Endodermal cell (in vitro differentiated cells): ENCODE results near the gene SLC25A19. TPM values are rescaled to one million over a fixed set of nuclear protein-coding genes. Genes with fewer than 3 reads are reported as not detected.

ENCODE experiments used
- DNase-seq: peaks from one replicate; pipeline ENCODE4 v3.0.0-alpha.2; 2017
- H3K27ac ChIP-seq: 2 replicates; pipeline ENCODE4 v1.5.1; 2013; ENCODE audit warnings: mild to moderate bottlenecking, low read depth, low read length, moderate library complexity
- H3K27me3 ChIP-seq: 2 replicates; pipeline ENCODE4 v1.6.1; 2013; ENCODE audit warnings: mild to moderate bottlenecking, low read length, moderate library complexity; ENCODE audit not compliant: insufficient read depth, control insufficient read depth, poor library complexity, severe bottlenecking
- H3K36me3 ChIP-seq: 2 replicates; pipeline ENCODE4 v1.7.0; 2013; ENCODE audit warnings: mild to moderate bottlenecking, low read length, moderate library complexity; ENCODE audit not compliant: control insufficient read depth, insufficient read depth
- H3K4me1 ChIP-seq: one replicate; pipeline ENCODE4 v1.7.0; 2013; ENCODE audit warnings: low read length; ENCODE audit not compliant: control insufficient read depth, insufficient read depth
- H3K4me3 ChIP-seq: 2 replicates; pipeline ENCODE4 v1.5.1; 2013; ENCODE audit warnings: mild to moderate bottlenecking, low read length, moderate library complexity
- H3K9ac ChIP-seq: 2 replicates; pipeline ENCODE4 v1.6.1; 2013; ENCODE audit warnings: mild to moderate bottlenecking, low read length, moderate library complexity; ENCODE audit not compliant: poor library complexity, severe bottlenecking; ENCODE audit errors: extremely low read depth
- H3K9me3 ChIP-seq: 2 replicates; pipeline ENCODE4 v1.6.1; 2013; ENCODE audit warnings: mild to moderate bottlenecking, low read length, moderate library complexity; ENCODE audit not compliant: control insufficient read depth
- H3K27ac Mint-ChIP-seq: 2 replicates; pipeline ENCODE4 v1.8.0; 2020; ENCODE audit warnings: mixed read lengths
- H3K27me3 Mint-ChIP-seq: 2 replicates; pipeline ENCODE4 v1.8.0; 2021; ENCODE audit warnings: mild to moderate bottlenecking, mixed read lengths; ENCODE audit not compliant: insufficient read depth
- H3K36me3 Mint-ChIP-seq: 2 replicates; pipeline ENCODE4 v1.8.0; 2020; ENCODE audit warnings: low read depth, mixed read lengths
- H3K4me1 Mint-ChIP-seq: 2 replicates; pipeline ENCODE4 v1.8.0; 2020; ENCODE audit warnings: mixed read lengths
- H3K4me3 Mint-ChIP-seq: 2 replicates; pipeline ENCODE4 v1.8.0; 2020; ENCODE audit warnings: mild to moderate bottlenecking, moderate library complexity, mixed read lengths
- H3K9me3 Mint-ChIP-seq: 2 replicates; pipeline ENCODE4 v1.8.0; 2020; ENCODE audit warnings: mild to moderate bottlenecking, mixed read lengths
- WGBS, 2 experiments: methylation state at CpG; one replicate each; pipeline versions ENCODE4 v1.1.5 to v1.1.7; 2013; ENCODE audit warnings: missing lambda C conversion rate in 2 of 2, mixed read lengths in 1 of 2; ENCODE audit not compliant: insufficient coverage in 1 of 2, insufficient read length in 1 of 2; 5-methylcytosine and 5-hydroxymethylcytosine counted together
- total RNA-seq, 2 donors: library from RNA; stranded (reverse); fragmentation: NEBNext Ultra II Directional in 1 of 2; extraction: Animal tissue kit (Norgen Biotek cat#: 25700) in 1 of 2; gene quantifications; 2 replicates in 1 of 2; 3 replicates in 1 of 2; pipeline ENCODE4 v1.2.1, GENCODE V29; 2021
- TF ChIP-seq, protein P1 (sequence below): fragments of 200-600 bp; sonication (generic); conservative IDR thresholded peaks from 2 replicates; pipeline ENCODE4 v1.5.0; 2021; ENCODE audit warnings: antibody characterized with exemption, mild to moderate bottlenecking

Gene SLC25A19
- total RNA-seq, 2 donors from 2014 or later = 10.6 to 10.7 TPM

DNA sequence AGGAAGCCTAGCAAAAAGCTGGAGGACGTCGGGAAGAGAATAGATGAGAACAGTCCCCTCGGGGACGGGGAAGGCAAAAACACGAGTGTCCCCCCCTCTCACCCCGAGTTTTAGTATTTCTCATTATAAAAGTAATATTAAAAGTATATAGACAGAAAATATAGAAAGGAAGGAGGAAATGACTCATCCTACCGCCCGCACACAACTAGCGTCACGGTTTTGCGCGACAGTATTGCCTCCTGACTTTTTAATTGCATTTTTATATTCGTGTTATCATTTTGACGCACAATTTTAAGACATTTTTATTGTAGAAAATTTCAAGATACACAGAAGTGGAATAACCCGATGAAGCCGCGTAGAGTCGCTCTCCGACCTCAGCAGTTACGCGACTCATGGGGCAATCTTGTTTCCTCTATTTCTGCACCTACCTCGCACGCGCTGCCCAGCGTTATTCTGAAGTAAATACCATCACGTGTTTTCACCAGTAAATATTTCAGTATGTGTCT lies 652 bp upstream of the SLC25A19 start:
- peaks cover 6% of the 10 kb centered on the region for H3K36me3 ChIP-seq
- Mint-ChIP-seq H3K4me1 (no peaks in the 10 kb centered on the region), H3K27ac (peak overlapping the region; percentile 90), H3K27me3 (peaks cover 1% of the 10 kb centered on the region), H3K9me3 (no peaks in the 10 kb centered on the region), H3K4me3 (peak overlapping the region; percentile 83), H3K36me3 (peaks cover 4% of the 10 kb centered on the region)
- no peak for DNase-seq
- 69 to 88% methylated on average over 20 to 25 of the region's 26 CpGs for WGBS, 2 experiments
- no peaks in the 10 kb centered on the region for H3K4me1 ChIP-seq
- TF ChIP-seq, protein P1, sequence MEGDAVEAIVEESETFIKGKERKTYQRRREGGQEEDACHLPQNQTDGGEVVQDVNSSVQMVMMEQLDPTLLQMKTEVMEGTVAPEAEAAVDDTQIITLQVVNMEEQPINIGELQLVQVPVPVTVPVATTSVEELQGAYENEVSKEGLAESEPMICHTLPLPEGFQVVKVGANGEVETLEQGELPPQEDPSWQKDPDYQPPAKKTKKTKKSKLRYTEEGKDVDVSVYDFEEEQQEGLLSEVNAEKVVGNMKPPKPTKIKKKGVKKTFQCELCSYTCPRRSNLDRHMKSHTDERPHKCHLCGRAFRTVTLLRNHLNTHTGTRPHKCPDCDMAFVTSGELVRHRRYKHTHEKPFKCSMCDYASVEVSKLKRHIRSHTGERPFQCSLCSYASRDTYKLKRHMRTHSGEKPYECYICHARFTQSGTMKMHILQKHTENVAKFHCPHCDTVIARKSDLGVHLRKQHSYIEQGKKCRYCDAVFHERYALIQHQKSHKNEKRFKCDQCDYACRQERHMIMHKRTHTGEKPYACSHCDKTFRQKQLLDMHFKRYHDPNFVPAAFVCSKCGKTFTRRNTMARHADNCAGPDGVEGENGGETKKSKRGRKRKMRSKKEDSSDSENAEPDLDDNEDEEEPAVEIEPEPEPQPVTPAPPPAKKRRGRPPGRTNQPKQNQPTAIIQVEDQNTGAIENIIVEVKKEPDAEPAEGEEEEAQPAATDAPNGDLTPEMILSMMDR = peak; percentile 20
- H3K4me3 ChIP-seq = peak overlapping the region; percentile 92
- H3K27ac ChIP-seq = no peak overlapping the region
- no peak overlapping the region for H3K9ac ChIP-seq
- no peaks in the 10 kb centered on the region for H3K9me3 ChIP-seq
- H3K27me3 ChIP-seq = no peaks in the 10 kb centered on the region

DNA sequence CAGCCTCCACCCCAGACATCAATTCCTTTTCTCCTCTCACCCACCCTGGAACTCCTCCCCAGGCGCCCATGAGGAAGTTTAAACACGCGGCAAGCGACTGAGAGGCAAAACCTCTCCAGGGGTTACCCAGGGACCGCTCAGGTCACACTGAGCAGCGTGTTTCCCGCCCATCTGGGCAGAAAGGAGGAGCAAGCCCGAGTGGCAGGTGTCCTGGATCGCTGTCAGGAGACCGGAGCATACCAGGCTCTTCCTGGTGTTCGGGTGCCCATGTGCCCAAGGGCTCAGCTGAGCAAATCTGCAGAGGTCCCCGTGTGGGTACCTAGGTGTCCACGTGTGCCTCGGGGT lies 491 bp downstream of the SLC25A19 start:
- no peaks in the 10 kb centered on the region for H3K4me1 ChIP-seq
- peak overlapping the region; percentile 36 for H3K9ac ChIP-seq
- peaks cover 6% of the 10 kb centered on the region for H3K36me3 Mint-ChIP-seq
- H3K27ac Mint-ChIP-seq = peak overlapping the region; percentile 90
- H3K27me3 ChIP-seq = no peaks in the 10 kb centered on the region
- H3K9me3 ChIP-seq = no peaks in the 10 kb centered on the region
- TF ChIP-seq, protein P1 = no peak
- peak overlapping the region; percentile 92 for H3K4me3 ChIP-seq
- 1 to 3% methylated on average over 11 to 14 of the region's 14 CpGs for WGBS, 2 experiments
- H3K36me3 ChIP-seq = peaks cover 6% of the 10 kb centered on the region
- peak overlapping the region; percentile 83 for H3K4me3 Mint-ChIP-seq
- H3K27ac ChIP-seq = no peak overlapping the region
- DNase-seq = peak; percentile 88
- no peaks in the 10 kb centered on the region for H3K4me1 Mint-ChIP-seq
- no peaks in the 10 kb centered on the region for H3K9me3 Mint-ChIP-seq
- H3K27me3 Mint-ChIP-seq = peaks cover 1% of the 10 kb centered on the region

DNA sequence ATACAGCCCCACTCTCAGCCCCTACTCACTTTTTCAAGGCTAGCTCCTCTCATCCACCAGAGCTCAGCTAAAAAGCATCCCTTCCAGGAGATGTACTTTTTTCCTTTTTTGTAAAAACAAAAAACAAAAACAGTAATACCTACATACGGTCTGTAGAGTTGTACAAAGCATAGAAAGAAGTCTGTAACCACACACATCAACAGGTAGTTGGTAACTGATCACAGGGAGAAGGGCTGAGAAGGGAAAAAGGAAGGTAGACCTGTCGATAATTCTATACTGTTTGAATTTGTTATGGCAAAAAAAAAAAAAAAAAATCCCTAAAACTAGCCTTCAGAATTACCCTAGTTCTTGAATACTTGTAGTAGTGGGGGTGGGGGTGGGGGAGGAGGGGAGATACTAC lies 874 bp downstream of the SLC25A19 start:
- Mint-ChIP-seq H3K9me3 (no peaks in the 10 kb centered on the region), H3K27me3 (peaks cover 1% of the 10 kb centered on the region), H3K4me1 (no peaks in the 10 kb centered on the region), H3K36me3 (peaks cover 10% of the 10 kb centered on the region), H3K4me3 (peak overlapping the region; percentile 83), H3K27ac (no peak overlapping the region)
- no peaks in the 10 kb centered on the region for H3K9me3 ChIP-seq
- peaks cover 6% of the 10 kb centered on the region for H3K36me3 ChIP-seq
- no peaks in the 10 kb centered on the region for H3K27me3 ChIP-seq
- 50% methylated on average over 1 of the region's 2 CpGs; no CpG with 5 or more reads in 1 of the 2 experiments for WGBS, 2 experiments
- TF ChIP-seq, protein P1 = no peak
- peak overlapping the region; percentile 92 for H3K4me3 ChIP-seq
- DNase-seq = no peak
- no peak overlapping the region for H3K27ac ChIP-seq
- peak overlapping the region; percentile 36 for H3K9ac ChIP-seq
- H3K4me1 ChIP-seq = no peaks in the 10 kb centered on the region
